DOHH2 (cell line): ENCODE data around the gene KRT14.

Experiments used
- CTCF ChIP-seq: fragments of 200-600 bp; sonication (generic); IDR thresholded peaks from one replicate; pipeline ENCODE4 v1.5.1; 2014; ENCODE audit warnings: antibody characterized with exemption, mild to moderate bottlenecking, low read depth, low read length; ENCODE audit not compliant: poor library complexity, severe bottlenecking
- EZH2phosphoT487 ChIP-seq: fragments of 200-600 bp; sonication (generic); IDR thresholded peaks from 2 replicates; pipeline ENCODE4 v1.6.1; 2017; ENCODE audit warnings: borderline replicate concordance, mild to moderate bottlenecking, antibody characterized with exemption, low read length, moderate library complexity, mixed read lengths

- TF ChIP-seq CTCF: no peak
- no peak for TF ChIP-seq EZH2phosphoT487
Measured at GRCh38 chr17:41618341-41619035, 31.8 kb upstream of the KRT14 start.
